GM19025 (cell line): ENCODE results near the gene C1S.
"Not testable (repeated sequence)": the region's sequence is repeated elsewhere in the genome, so short reads cannot be mapped to it uniquely, and the experiment has no call there.

ENCODE experiments used
- ATAC-seq: cut with Tn5 transposase; IDR thresholded peaks from one replicate; pipeline ENCODE4 v1.9.1; 2021; ENCODE audit warnings: mild to moderate bottlenecking, low read depth, moderate library complexity; ENCODE audit not compliant: unreplicated experiment

The C1S gene

GRCh38 chr12:7045913-7046312 is 14.6 kb upstream of the C1S start:
- ATAC-seq: no peak

- no peak for ATAC-seq
These were observed 14.0 kb upstream of the C1S start for GRCh38 chr12:7046383-7047105.

DNA sequence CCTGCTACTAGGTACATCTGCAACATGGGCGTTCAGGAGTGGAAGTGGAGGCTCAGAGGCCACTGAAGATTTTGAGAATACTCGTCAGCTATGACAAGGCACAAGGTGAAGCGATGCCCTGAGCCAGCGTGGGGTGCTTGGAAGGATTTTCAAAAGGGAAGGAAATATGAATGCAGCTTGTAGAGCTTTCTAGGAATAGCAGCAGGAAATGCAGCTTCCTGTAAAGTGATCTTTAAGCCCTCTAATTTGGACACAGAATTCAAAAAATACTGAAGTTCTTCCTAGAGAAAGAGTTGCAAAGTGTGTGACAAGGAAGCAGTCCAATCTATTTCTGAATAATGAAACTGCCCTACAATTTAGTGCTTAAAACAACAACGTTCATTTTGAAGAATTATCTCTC is 13.2 kb upstream of the C1S start:
- no peak for ATAC-seq

- not testable (repeated sequence) for ATAC-seq
These were observed 11.0 kb upstream of the C1S start for GRCh38 chr12:7049445-7049951.

DNA sequence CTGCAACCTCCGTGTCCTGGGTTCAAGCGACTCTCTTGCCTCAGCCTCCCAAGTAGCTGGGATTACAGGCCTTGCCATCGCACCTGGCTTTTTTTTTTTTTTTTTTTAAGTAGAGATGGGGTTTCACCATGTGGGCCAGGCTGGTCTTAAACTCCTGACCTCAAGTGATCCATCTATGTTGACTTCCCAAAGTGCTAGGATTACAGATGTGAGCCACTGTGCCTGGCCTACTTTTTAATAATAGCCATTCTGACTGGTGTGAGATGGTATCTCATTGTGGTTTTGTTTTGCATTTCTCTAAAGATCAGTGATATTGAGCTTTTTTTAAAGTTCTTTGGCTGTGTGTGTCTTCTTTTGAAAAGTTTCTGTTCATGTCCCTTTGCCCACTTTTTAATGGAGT is 10.5 kb upstream of the C1S start:
- not testable (repeated sequence) for ATAC-seq

GRCh38 chr12:7054925-7055324 is 5.6 kb upstream of the C1S start:
- no peak for ATAC-seq

GRCh38 chr12:7055736-7056135 is 4.8 kb upstream of the C1S start:
- ATAC-seq: not testable (repeated sequence)

DNA sequence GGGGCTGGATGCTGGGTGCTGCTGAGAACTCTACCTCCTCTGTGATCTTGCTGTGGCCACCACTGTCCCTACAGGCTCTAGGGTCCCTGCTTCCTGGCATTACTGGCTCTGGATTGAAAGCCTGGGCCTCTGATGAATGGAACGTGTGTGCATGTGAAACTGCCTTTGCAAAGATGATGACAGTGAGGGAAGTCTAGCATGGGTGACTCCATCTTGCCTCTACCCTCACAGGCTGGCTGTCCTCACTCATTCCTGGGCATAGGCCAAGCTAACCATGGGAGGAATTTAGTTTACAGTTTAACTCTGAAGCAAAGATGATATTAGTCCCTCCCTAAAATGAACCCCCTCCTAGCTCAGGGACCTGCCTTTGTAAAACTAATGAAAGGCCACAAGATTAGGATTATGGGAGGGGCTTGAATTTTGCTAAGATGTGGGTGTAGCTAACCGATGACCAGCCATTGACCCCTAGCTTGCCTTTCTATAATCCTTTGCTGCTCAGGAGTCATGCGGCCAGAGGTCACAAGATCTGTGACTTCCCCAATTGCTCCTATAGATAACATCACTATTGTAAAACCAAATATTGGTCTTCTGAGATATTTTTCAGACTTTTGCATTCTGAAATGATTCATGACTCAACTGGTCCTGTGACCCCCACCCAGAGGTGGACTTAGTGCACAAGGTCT is 2.2 kb upstream of the C1S start:
- ATAC-seq: no peak

DNA sequence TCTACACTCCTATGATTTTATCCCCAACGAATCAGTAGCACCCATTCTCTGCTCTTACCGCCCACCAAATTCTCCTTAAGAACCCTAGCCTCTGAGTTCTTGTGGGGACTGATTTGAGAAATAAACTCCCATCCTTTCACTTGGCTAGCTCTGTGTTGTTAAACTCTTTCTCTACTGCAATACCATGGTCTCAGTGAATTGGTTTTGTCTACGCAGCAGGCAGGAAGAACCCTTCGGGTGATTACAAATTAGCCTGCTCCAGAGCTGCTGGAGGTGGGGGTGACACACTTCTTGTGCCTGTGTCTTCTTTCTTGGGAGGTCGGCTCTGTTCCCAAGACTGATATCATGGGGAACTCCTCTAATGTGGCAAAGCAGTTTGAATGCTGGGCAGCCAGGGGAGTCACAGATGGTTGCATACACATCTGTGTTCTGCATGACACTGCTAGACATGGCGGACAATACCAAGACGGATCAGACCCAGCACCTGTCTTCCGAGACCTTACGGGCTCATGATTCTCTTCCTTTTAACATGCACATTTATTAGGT is 1.6 kb upstream of the C1S start:
- no peak for ATAC-seq

- ATAC-seq: no peak
These were observed 738 bp upstream of the C1S start for GRCh38 chr12:7059780-7060179.

GRCh38 chr12:7061138-7061537 is 620 bp downstream of the C1S start:
- no peak for ATAC-seq

DNA sequence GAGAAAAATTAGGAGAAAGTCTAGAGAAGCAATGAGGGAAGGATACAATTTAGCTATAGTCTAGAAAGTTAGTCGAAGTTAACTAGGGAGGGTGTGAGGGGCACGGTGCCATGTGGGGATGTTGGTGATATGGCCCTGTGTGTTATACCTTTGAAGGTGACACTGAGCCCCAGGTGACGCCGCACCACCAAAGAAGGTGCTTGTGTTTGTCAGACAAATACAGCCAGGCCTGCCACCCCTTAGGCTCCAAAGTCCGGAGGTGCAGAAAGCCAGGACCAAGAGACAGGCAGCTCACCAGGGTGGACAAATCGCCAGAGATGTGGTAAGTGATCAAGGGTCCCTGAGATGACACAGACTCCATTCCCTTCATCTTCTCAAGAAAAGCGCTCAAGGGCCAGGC is 1.1 kb downstream of the C1S start:
- no peak for ATAC-seq

DNA sequence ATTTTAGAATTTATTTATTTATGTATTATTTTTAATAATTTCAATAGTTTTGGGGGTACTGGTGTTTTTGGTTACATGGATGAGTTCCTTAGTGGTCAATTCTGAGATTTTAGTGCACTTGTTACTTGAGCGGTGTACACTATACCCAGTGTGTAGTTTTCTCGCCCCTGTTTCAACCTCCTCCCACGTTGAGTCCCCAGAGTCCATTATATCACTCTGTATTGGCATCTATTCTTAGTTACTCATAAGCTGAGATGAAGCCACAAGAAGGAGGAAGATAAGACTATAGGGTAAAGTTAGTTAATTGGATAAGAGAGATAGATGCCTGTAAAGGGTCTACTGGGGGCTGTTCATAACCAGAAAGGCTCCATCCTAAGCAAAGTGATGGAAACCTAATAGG is 4.0 kb downstream of the C1S start:
- ATAC-seq: no peak

- ATAC-seq: no peak
These were observed 4.6 kb downstream of the C1S start for GRCh38 chr12:7065073-7065623.

DNA sequence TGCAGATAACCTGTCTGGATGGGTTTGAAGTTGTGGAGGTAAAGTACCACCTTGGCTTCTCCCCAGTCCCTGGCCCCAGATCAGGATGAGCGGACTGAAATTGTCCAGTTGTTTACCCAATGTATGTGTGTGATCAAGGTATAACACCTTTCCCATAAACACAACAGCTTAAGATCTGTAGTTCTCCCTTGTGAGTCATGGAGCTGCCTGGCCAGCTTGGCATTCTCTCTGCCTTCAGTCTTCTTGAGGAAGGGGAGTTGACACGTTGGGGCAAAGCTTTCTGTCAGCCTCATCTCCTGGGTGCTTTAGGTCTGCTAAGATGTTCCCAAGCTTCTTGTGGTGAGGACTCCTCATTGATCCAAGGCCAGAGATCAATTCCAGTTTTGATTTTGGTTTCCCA is 6.1 kb downstream of the C1S start:
- ATAC-seq: no peak

DNA sequence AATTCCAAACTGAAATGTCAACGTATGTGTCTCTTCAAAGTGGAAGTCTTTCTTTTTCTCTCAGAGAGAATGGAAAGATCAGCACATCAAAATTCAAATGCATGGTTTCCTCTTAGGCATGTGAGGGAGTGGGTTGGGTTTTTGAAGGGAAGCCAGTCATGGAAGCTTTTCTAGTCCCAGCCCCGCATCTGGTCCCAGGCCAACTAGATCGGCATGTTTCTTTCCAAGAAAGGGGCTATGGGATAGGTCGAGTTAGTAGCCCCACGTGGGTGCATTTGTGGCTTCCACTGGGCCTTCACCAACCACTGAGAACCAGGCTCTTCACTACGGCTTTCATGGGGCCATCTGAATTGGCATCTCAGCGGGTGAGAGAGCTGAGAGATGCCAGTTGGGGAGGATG is 6.6 kb downstream of the C1S start:
- ATAC-seq: no peak

DNA sequence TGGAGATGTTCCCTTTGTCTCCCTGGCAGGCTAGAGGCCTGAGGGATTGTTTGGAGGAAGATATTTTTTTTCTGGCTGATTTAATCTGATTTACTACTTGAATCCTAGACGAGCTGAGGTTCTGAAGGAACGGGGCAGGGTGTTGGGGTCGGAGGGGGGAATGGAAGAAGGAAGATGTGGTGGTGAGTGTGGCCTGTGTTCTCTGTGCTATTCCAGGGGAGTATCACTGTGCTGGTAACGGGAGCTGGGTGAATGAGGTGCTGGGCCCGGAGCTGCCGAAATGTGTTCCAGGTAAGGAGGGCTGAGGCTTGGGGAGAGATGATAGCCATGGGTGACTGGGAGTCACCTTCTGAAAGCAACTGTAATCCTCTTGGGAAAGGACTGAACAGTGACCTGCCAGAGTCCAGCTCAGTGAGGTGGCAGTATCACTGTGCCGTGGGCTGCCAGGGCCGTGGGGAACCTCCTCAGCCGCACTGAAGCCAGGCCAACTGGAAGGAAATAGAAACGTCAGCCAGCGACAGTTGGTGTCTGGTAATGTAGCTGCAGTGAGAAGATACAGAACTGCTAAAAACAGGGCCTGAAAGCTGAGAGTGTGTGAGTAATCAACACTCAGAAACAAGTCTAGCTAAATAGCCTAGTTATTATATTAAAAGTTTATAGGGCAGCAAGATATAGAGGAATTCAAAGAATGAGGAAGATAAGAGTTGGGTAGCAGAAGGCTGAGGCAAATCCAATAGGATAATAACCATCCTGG is 7.9 kb downstream of the C1S start:
- ATAC-seq: no peak

- ATAC-seq: no peak
These were observed 8.5 kb downstream of the C1S start for GRCh38 chr12:7068994-7069346.

- ATAC-seq: no peak
These were observed 8.9 kb downstream of the C1S start for GRCh38 chr12:7069386-7069785.

GRCh38 chr12:7072035-7072434 is 11.5 kb downstream of the C1S start:
- ATAC-seq: no peak

GRCh38 chr12:7072554-7072953 is 12.0 kb downstream of the C1S start:
- no peak for ATAC-seq
